Ecto neural progenitor cell (in vitro differentiated cells): Measurements from ENCODE around the gene RPL12.
A peak's percentile ranks its signal among the peaks of the same experiment; 100 is the strongest.

Experiments
- DNase-seq: peaks from one replicate; pipeline ENCODE4 v3.0.0-alpha.2; 2018; ENCODE audit warnings: low spot score

RPL12 gene

DNA sequence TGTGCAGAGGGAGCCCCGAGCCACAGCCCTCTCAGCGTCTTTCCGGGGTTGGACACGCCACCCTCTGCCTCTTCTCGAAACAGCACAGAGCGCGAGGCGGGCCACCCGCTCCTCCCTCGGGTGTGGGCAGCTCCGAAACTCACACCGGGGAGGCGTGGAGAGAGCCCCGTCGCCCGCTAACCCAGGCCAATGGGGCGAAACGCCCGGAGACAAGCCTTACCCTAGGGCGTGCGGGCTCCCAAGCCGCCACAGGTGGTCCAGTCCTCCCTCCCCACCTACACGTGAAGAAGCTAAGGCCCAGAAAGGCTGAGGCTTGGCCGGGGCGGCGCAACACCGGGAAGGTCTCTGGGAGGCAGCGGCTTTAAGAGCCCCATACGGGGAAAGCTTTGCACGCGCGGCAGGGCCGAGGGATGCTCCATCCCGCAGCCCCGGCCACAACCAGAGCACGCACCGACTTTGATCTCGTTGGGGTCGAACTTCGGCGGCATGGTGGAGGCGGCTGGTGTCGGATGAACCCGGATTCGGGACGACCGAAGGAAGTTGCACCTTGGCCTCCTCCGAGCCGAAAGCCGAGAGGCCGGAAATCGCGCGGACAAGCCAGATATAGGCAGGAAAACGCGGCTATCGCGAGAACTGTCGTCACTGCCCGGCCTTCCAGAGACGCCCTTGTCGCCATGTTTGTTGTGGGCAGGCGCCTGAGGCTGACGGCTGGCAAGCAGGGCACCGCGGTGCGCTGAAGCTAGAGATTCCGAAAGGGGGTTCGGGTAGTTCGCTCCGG lies at the start of gene RPL12, which contains the start of gene LRSAM1:
Gene RPL12, minus strand, starts transcription at position 577 of the 778 bp plus-strand sequence. Its CDS starts 89 bp downstream, at position 488.
Gene LRSAM1, plus strand, starts transcription at position 681 of the 778 bp plus-strand sequence. CDS start 3,018 bp downstream, outside the sequence.
- DNase-seq = peak; percentile 99

DNA sequence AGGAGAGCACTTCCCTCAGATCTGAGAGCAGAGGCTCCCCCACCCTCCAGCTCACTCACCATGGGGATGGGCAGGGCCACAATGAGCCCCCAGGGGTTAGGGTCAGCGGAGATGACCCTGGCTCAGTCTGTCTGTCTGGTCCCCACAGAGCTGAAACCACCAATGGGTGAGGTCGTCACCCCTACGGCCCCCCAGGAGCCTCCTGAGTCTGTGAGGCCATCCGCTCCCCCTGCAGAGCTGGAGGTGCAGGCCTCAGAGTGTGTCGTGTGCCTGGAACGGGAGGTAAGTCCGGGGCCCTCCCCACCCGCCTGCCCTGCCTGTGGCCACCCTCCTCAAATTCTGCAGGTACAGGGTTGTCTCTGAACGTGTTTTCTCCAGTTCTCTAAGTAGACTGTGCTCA lies 49.7 kb upstream of the RPL12 start:
- no peak for DNase-seq

DNA sequence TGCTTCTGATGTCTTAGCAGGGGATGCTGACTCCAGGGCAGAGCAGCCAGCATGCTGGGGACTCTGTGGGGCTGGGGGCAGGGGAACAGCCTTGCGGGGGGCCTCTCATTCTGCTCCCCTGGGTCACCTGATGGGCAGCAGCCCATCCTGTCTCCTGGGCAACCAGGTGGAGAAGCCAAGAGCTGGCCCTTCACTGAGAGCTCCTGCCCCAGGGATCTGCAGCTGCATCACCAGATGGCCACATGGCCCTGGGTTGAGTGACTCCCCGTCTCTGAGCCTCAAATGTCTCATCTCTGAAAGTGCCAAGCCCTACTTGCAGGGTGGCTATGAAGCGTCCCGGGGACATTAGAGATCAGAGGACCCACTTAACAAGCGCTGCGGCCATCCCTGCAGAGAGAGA lies 49.2 kb upstream of the RPL12 start:
- no peak for DNase-seq

DNA sequence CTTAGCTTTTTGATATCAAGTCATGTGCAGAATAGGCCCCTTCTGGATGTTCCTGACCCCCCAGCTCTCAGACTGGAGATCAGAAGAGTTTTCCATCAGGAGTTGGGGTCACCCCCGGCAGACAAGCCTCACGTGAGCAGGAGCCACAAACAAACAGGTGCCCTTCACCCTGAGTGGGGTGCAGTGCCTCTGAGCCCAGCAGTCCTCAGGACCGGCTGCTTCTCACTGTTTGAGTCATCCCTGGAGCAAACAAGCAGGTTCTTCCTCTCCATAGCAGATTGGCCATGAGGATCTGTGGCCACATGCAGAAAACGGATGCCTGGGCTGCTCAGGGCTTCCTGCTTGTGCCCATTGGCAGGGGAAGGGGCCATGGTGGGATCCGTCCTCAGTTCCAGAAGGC lies 47.1 kb upstream of the RPL12 start:
- no peak for DNase-seq

DNA sequence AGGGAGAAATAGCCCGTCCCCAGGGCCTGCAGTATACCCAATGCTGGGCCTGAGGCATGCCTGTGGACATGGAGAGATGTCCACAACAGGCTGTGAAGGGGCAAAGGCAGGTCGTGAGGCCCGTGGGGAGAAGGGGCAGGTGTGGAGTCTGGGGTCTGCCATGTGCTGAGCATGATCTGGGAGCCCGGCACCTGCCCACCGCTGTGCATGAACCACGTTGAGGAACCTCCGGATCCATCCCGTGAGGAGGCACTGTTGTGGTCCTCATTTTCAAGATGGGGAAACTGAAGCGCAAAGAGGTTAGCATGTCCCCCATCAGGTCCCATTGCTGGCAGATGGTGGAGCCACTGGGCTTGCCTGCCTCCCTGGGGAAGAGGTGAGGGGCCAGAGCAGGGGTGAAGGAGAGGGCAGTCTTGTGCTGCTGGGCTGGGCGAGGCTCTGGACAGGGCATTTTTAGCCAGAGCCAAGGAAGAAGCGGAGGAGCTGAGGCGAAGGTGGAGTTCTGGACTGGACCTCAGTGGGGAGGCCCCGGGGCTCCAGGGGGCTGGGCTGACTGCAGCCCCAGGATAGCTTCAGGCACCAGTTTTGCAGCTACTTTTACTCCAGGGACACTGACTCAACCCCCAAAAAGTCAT lies 46.6 kb upstream of the RPL12 start:
- DNase-seq = no peak

DNA sequence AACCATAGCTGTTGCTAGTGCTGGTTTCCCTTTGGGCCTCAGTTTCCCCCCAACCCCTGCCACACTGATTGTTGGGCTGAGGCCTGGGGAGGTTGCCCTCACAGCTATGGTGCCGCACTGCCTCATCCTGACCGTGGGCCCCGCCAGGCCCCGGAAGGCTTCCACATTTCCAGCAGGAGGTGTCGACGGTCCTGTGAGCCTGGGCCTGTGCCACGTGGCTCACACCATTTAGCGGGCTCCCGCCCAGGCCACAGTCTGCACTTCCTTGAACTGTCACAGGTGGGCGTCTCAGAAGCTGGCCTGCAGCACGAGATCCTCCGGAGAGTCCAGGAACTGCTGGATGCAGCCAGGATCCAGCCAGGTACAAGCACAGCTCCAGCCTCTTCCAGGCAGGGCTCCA lies 45.8 kb upstream of the RPL12 start:
- no peak for DNase-seq

DNA sequence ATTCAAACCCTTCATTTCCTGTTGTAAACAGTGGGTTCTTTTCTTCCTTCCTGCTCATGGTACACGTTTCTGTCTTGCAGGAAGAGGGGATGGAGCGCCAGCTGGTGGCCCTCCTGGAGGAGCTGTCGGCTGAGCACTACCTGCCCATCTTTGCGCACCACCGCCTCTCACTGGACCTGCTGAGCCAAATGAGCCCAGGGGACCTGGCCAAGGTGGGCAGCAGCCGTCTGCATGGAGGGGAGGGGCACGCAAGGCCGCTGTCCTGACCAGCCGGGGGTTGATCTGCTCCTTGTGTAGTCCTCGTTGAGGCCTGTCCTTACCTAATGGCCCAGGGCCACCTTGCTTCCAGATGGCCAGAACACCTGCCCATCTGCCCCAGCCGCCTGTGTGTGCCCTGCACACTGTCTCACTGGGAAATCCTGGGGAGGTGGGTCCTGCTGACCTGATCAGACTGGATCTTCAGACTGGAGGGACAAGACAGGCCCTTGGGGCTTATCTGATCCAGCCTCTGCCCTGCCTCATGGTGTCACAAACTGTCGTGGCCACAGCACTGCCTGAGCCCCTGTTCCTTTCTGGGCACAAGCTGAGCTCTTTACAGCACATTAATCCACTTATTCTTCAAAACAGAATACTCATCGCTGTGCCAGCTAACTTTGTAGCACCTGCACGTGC lies 44.8 kb upstream of the RPL12 start:
- no peak for DNase-seq

DNA sequence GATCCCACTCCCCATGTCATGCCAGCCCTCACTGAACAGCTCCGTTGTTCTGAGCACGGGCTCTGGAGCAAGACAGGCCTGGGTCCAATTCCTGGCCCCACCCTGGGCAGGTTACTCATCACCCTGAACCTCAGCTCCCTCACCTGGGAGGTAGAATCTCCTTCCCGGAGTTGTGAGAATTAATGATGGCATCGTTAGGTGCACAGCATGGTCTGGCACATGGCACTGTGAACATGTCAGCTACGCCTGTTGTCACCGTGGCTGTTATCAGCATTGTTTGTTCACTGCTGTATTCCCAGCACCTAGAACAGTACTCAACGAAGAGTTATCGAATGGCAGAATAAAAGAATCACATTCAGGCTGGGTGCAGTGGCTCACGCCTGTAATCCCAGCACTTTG lies 43.1 kb upstream of the RPL12 start:
- no peak for DNase-seq

DNA sequence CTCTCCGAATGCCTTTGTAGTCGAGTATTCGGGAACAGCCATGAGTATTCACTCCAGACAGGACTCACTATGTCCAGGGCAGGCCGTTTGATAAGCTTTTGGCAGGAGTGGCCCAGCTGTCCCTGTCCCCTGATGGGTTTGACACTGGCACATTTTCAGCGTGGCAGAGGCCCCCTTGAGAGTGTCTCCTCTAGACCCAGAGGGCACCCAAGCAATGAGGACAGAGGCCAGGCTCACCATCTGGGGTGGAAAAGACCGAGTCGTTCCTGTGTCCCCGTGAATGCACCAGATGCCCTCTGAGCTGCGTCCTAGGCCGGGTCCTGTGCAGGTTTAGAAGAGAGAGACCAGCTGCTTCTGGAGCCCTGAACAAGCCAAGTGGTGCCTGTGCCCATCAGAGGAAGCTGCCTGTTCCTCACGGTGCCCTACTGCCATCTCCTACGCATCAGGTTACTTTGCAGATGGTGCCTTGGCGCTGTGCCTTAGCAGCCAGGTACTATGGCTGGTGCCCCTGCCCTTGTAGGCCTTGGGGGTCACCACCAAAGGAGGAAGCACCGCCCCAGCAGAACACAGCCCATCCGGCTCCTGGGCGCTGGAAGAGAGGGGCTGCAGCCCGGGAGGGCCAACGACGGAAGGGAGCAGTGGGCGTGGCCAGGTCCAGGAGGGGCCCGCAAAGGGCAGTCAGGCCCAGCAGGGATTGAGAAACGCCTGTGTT lies 42.5 kb upstream of the RPL12 start:
- DNase-seq = no peak

DNA sequence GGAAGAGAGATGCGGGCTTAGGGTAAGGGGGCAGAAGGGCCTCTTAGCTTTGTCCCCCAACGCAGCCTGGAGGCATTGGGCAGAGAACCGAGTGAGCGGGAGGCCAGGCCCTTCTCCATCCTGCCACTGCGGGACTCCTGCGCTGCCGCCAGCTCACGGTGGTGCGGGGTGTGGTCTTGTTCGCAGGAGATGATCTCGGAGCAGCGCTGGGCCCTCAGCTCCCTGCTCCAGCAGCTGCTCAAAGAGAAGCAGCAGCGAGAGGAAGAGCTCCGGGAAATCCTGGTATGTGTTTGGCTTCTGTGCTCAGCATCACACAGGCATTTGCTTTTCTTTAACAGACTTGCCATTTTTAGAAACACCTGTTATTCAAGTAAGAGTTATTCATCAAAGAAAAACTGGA lies 41.4 kb upstream of the RPL12 start:
- DNase-seq = no peak

DNA sequence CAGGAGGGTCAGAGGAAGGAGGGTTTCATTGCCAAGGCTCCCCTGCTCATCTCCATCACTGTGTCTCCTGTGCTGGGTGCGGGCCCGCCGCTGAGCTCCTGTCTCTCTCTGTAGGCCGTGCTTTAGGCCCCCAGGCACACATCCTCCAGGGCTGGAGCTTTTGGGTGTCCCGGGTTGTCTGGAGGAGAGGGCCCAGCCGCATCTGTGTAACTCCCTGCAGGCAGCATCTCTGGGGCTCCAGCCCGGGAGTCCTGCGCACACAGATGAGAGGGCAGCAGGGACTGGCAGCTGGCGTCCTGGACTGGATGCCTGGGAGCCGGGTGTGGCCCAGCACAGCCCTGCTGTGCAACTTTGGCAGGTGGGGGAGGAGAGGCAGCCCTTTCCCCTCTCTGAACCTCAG lies 40.3 kb upstream of the RPL12 start:
- no peak for DNase-seq

DNA sequence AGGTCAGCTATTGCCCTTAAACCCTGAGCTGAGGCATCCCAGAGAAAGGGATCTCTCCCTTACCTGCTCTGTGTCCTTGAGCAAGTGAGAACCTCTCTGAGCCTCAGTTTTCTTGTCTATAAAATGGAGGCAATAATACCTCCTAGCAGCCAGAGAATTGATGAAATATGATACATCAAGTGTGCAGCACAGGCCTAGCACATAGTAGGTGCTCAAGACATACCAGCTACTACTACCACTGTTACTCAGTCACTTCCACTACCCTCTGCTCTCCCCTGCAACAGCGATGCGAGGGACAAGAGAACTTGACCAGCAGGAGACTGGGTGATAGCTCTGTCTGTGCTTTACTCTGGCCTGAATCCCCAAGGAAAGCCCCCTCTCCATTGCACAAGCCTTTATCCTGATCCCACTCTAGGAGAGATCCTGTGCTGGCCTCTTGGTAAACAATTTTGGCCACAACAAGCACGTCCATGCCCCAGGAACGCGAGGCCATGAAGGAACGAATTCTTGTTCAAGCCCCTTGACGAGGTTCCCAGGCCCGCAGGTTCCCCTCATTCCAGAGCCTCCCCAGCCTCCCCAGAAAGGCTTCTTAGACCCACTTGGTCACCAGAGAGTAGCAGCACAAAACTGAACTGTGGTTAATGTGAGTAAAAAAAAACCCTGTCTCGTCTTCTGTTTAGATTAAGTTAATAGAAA lies 39.5 kb upstream of the RPL12 start:
- DNase-seq = no peak

DNA sequence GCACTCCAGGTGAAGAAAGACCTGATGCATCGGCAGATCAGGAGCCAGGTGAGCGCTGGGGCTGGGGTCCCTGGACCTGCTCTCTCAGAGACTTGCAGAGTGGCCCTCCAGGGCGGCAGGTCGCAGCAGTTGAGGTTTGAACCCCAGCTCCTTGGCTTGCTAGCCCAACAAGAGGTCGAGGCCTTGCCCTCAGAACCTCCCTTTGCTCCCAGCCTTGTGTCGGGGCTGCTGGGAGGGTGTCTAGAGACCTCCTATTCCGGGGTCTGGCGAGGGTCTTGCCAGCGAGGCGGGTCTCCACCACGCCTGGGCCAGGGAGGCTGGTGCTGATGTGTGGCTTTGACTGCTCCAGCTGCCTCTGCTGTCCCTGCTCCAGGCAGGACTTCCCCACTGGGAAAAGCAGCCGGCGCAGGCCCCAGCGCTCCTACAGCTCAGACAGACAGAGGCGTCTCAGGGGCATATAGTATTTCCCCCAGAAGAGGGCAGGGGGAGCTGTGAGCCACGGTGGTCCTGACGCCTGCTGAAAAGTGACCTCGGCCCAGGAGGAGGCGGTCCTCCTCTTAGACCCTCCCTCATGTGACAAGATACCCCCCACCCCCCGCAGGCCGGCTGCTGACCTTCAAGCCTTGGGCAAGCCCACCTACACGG lies 38.4 kb upstream of the RPL12 start:
- peak; percentile 84 for DNase-seq

DNA sequence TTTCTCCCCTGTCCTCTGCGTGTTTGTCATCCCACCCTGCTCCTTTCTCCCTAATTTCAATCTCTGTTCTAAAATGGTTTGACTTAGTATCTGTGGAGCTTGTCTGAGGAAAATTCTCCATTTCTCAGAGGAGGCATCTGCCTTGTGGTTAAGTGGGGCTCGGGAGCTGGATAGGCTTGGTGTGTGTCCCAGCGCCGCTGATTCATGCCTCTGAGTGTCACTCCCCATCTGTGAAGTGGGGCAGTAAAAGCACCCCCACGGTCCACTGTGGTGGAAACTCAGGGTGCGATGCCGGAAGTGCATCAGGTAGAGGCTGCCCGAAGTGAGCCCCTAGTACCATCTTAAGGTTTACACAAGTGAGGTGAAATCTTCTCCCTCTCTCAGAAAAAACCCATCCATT lies 37.7 kb upstream of the RPL12 start:
- no peak for DNase-seq

DNA sequence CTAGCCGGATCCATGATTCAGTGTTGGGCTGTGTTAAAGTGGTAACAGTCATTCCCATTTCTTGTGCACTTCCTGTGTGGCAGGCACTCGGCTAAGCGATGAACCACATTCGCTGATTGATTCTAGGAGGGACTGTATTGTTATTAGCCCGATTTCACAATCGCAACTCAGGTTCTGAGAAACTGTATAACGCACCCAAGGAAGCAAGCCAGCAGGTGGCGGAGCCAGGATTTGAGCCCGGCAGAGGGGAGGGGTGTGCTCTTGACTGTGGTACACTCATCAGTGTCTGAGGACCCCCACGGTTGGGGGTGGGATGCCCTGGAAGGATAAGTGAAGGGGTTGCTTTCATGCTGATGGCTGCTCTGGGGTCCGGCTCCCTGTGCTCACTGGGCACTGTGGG lies 34.8 kb upstream of the RPL12 start:
- no peak for DNase-seq

DNA sequence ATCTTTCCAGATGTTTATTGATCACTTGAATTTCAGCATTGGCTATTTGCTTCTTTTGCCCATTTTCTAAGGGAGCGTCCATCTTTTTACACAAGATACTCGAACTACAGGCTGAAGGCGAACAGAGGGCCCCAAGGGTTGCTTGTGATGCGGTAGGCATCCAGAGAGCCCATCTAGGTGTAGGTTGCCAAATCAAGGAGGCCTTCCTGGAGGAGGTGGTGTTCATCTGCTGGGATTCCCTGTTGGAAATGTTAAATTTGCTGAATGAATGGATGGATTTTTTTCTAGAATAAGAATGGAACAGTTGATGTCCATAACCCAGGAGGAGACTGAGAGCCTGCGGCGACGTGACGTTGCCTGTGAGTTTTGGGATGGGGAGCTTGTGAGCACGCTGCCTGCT lies 31.5 kb upstream of the RPL12 start:
- DNase-seq = no peak

DNA sequence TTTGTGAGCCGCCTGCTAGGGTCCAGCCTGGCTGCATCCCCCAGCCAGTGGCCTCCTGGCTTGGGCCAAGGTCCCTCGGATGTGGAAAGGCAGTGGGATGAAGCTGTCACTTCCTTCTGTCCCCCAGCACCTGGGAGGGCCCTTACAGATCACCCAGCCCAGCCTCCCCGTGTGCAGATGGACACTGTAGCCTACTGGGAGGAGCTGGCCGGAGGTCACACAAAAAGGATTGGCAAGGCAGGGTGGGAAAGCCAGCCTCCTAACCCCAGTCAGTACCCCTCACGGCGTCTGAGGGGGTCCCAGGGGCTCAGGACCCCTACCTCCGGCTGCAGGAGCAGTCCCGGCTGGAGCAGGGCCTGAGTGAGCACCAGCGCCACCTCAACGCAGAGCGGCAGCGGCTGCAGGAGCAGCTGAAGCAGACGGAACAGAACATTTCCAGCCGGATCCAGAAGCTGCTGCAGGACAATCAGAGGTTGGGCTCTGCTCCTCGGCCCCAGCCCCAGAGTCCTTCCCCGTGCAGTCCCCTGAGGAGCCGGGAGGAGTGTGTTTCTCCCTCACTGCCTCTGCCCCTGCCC lies 28.4 kb upstream of the RPL12 start:
- DNase-seq = no peak

DNA sequence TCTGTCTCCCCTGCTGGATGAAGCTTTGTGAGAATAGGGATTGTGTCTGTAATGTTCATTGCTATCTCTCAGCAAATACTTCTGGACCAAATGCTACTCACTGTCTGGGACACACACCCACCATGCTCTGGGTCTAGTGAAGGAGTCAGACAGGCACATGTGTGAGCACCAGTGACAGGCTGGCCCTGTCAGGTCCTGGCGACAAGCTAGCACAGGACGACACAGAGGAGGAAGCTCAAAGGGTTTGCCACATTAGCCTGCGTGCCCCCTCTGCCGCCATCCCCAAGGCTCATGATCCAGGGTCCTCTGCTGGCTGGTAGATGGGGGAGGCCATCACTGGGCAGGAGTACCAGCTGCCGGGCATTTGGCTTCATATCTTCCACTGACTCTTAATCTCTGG lies 23.4 kb upstream of the RPL12 start:
- no peak for DNase-seq

DNA sequence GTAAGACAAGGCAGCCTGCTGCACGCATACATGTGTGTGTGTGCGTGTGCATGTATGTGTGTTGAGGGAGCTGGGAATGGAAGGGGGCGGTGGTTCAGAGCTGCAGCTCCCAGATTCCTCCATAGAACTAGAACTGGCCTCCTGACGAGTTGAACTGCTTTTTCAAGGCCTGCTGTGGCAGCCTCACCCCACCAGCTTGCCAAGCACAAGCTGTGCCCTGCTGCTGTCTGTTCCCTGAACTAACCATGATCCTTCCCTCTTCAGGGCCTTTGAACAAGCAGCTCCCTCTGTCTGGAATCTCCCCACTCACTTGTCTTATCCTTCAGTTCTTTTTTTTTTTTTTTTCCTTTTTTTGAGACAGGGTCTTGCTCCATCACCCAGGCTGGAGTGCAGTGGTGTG lies 22.7 kb upstream of the RPL12 start:
- DNase-seq = no peak

DNA sequence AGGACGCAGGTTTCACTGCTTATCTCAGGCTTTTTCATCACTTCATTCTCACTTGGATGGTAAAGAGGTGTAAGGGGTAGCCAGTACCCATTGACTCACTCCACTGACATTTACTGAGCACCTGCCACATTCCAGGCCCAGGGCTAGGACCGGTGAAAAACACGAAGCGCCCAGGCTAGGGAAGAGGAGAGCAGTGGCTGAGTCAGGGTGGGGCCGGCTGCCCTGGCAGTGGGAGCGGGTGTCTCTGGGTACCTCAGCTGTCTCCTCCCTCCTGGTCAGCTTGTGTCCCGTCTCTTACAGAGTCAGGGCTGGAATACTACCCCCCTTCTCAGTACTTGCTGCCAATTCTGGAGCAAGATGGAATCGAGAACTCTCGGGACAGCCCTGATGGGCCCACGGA lies 22.3 kb upstream of the RPL12 start:
- DNase-seq = no peak

DNA sequence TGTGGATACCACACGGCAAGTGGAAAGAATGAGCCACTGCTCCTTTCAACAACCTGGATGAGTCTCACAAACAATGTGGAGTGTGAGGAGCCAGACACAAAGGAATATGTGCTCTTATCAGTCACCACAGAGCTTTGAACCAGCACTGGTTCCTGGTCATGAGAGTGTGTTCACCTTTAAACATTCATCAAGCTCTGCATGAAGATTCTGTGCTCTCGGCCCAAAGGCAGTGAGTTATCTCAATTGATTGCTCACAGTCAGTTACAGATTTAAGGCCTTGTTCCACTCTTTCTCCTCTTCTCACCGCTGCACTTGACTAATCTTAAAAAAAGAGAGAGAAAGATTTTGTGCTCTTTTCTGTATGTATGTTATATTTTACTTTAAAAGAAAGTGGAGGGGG lies 19.5 kb upstream of the RPL12 start:
- DNase-seq = no peak
